Spinal cord (tissue), 10 donors: ENCODE data around the gene CRIP2. TPM values are rescaled to one million over a fixed set of nuclear protein-coding genes. Genes with fewer than 3 reads are reported as not detected.

Source experiments
- DNase-seq, 6 donors: peaks; one replicate each; pipeline versions ENCODE4 v3.0.0 to v3.0.0-alpha.2; 2013 to 2015; ENCODE audit warnings: low spot score in 6 of 6, low read depth in 4 of 6
- H3K27ac ChIP-seq: one replicate; pipeline ENCODE4 v1.5.1; 2013; ENCODE audit warnings: low read depth, low read length, control low read depth
- H3K27me3 ChIP-seq: one replicate; pipeline ENCODE4 v1.6.1; 2013; ENCODE audit warnings: low read length; ENCODE audit not compliant: control insufficient read depth, insufficient read depth
- H3K36me3 ChIP-seq: one replicate; pipeline ENCODE4 v1.6.1; 2013; ENCODE audit warnings: low read length; ENCODE audit not compliant: control insufficient read depth, insufficient read depth
- H3K4me1 ChIP-seq: one replicate; pipeline ENCODE4 v1.6.1; 2013; ENCODE audit warnings: low read length; ENCODE audit not compliant: control insufficient read depth, insufficient read depth
- H3K4me3 ChIP-seq: one replicate; pipeline ENCODE4 v1.5.1; 2013; ENCODE audit warnings: low read depth, low read length, control low read depth
- H3K9me3 ChIP-seq: one replicate; pipeline ENCODE4 v1.6.1; 2013; ENCODE audit warnings: low read length; ENCODE audit not compliant: control insufficient read depth, insufficient read depth
- WGBS: methylation state at CpG from one replicate; pipeline ENCODE4 v1.1.5; 2013; ENCODE audit warnings: missing lambda C conversion rate; ENCODE audit not compliant: insufficient coverage; 5-methylcytosine and 5-hydroxymethylcytosine counted together
- polyA plus RNA-seq, 2 donors: library from polyadenylated mRNA; unstranded; fragments of 120-200 nt; gene quantifications; one replicate each; pipeline ENCODE4 v1.2.1, GENCODE V29; 2013; ENCODE audit not compliant: insufficient read length in 2 of 2
- total RNA-seq, 2 donors: library from RNA; depleted of rRNA in 1 of 2; stranded (reverse); fragments of 120-200 nt in 1 of 2; fragments of >200 nt in 1 of 2; gene quantifications; one replicate each; pipeline versions ENCODE4 v1.2.3 to v1.2.4, GENCODE V29; 2013 to 2014
- donor health status: healthy.

CRIP2 gene
- total and polyA plus RNA-seq, 4 donors: 59.0 to 334 (median 209) TPM

DNA sequence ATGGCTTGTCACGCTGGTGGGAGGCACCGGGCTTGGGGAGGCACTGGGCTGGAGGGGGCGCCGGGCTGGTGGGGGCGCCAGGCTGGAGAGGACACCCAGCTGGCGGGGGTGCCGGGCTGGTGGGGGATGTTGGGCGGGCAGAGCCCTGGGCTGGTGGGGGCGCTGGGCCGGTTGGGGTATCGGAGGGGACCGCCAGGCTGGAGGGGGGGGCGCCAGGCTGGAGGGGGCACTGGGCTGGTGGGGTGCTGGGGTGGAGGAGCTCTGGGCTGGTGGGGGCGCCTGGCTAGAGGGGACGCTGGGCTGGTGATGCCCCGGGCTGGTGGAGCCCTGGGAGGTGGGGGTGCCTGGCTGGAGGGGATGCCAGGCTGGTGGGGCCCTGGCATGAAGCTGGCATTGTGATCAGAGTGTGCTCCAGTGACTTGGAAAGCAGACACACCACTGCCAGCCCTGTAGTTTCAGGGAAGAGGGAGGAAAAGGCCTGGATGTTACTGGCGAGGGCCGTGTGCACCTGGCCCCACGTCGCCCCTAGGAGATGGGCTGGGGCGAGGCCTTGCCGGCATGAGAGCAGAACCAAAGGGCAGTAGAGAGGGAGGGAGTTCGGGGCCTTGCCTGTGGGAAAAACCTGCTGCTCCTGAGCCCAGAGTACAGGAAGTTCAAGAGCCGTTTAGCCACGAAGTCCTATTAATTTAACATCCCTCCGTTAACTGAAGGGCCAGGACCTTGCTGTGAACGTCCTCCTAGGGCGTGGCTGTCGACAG is 29.5 kb downstream of the CRIP2 start:
- H3K9me3 ChIP-seq: no peaks in the 10 kb centered on the region
- peaks cover 30% of the 10 kb centered on the region for H3K4me1 ChIP-seq
- H3K27me3 ChIP-seq: no peaks in the 10 kb centered on the region
- H3K4me3 ChIP-seq: no peak overlapping the region
- no peak overlapping the region for H3K27ac ChIP-seq
- no peak for DNase-seq
- 64% methylated on average over 14 of the region's 29 CpGs for WGBS
- H3K36me3 ChIP-seq: peaks cover 13% of the 10 kb centered on the region

DNA sequence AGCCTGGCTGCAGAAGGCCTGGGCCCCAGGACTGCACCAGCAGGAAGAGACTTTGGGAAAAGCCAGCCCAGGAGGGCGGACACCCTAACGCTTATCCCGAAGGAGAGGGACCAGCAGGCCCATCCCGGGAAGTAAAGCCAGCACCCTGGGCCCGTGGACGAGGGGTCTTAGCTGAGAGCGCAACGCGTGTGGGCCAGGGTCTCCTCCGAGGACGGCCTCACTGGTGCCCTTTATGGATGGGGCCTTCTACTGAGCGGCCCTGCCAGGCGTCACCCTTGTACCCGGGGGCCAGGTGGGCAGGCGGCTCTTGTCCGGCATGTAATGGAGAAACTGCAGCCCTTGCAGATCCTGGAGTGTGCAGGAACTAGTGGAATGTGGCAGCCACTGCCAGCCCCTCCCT is 30.5 kb downstream of the CRIP2 start:
- H3K27me3 ChIP-seq: no peaks in the 10 kb centered on the region
- DNase-seq: no peak
- H3K36me3 ChIP-seq: peaks cover 3% of the 10 kb centered on the region
- H3K4me3 ChIP-seq: no peak overlapping the region
- 86% methylated on average over 16 of the region's 16 CpGs for WGBS
- H3K27ac ChIP-seq: no peak overlapping the region
- no peaks in the 10 kb centered on the region for H3K9me3 ChIP-seq
- H3K4me1 ChIP-seq: peaks cover 20% of the 10 kb centered on the region

- DNase-seq: no peak
- Histone ChIP-seq H3K9me3 (no peaks in the 10 kb centered on the region), H3K27me3 (no peaks in the 10 kb centered on the region), H3K4me3 (no peak overlapping the region), H3K36me3 (no peaks in the 10 kb centered on the region), H3K27ac (no peak overlapping the region), H3K4me1 (peaks cover 12% of the 10 kb centered on the region)
- 86% methylated on average over 16 of the region's 17 CpGs for WGBS
Observed at GRCh38 chr14:105507247-105507646, 32.6 kb downstream of the CRIP2 start.

DNA sequence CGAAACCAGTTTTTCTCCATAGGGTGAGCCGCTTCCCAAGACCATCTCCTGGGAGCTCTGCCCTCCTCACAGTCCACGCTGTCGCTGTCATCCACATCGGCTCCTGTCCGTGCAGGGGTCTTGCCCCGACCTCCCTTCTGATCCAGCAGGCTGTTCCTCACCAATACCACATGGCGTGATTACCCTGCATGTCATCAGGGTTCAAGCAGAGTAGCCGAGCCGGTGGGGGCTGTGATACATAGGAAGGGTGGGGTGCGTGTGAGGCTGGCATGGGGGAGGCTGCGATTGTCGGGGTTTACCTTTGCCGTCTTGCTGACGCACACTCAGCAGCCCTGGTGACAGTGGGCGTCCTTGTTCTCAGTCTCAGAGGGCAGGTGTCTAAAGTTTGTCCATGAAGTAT is 33.4 kb downstream of the CRIP2 start:
- H3K27ac ChIP-seq: no peak overlapping the region
- peaks cover 12% of the 10 kb centered on the region for H3K4me1 ChIP-seq
- H3K4me3 ChIP-seq: no peak overlapping the region
- 94% methylated on average over 16 of the region's 16 CpGs for WGBS
- no peaks in the 10 kb centered on the region for H3K9me3 ChIP-seq
- H3K27me3 ChIP-seq: no peaks in the 10 kb centered on the region
- no peaks in the 10 kb centered on the region for H3K36me3 ChIP-seq
- no peak for DNase-seq

- Histone ChIP-seq H3K4me1 (peaks cover 12% of the 10 kb centered on the region), H3K4me3 (no peak overlapping the region), H3K9me3 (no peaks in the 10 kb centered on the region), H3K36me3 (no peaks in the 10 kb centered on the region), H3K27ac (no peak overlapping the region), H3K27me3 (no peaks in the 10 kb centered on the region)
- WGBS: 94% methylated on average over 11 of the region's 12 CpGs
- no peak for DNase-seq
Observed at GRCh38 chr14:105508601-105509000, 34.0 kb downstream of the CRIP2 start.

GRCh38 chr14:105517096-105517495 is 42.5 kb downstream of the CRIP2 start:
- H3K9me3 ChIP-seq: no peaks in the 10 kb centered on the region
- WGBS: 78% methylated on average over 5 of the region's 5 CpGs
- no peaks in the 10 kb centered on the region for H3K27me3 ChIP-seq
- H3K27ac ChIP-seq: no peak overlapping the region
- H3K4me1 ChIP-seq: no peaks in the 10 kb centered on the region
- DNase-seq: no peak
- no peaks in the 10 kb centered on the region for H3K36me3 ChIP-seq
- H3K4me3 ChIP-seq: no peak overlapping the region

DNA sequence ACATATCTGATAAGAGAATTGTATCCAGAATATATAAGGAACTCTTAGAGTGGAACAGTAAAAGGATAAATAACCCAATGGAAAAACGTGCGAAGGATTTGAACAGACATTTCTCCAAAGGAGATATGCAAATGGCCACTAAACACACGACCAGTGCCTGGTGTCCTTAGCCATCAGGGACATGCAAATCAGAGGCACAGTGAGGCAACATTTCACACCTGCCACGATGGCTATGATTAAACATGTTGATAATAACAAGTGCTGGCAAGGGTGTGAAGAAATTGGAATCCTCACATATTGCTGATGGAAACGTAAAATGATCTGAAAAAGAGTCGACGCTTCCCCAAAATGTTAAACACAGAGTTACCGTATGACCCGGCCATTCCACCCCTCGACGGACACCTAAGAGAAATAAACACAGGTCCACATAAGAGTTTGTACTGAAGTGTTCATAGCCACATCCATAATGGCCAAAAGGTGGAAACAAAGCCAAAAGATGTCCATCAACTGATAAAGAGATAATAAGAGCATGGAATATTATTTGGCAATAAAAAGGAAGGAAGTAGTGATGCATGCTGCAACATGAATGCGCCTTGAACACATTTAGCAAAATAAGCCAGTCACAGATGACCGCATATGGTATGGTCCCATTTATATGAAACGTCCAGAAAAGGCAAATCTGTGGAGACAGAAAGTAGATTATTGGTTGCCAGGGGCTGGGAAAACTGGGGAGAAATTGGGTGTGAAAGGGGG is 45.5 kb downstream of the CRIP2 start:
- no peak overlapping the region for H3K27ac ChIP-seq
- no peaks in the 10 kb centered on the region for H3K36me3 ChIP-seq
- no peak for DNase-seq
- 79% methylated on average over 5 of the region's 14 CpGs for WGBS
- H3K27me3 ChIP-seq: no peaks in the 10 kb centered on the region
- H3K9me3 ChIP-seq: no peaks in the 10 kb centered on the region
- no peaks in the 10 kb centered on the region for H3K4me1 ChIP-seq
- H3K4me3 ChIP-seq: no peak overlapping the region

DNA sequence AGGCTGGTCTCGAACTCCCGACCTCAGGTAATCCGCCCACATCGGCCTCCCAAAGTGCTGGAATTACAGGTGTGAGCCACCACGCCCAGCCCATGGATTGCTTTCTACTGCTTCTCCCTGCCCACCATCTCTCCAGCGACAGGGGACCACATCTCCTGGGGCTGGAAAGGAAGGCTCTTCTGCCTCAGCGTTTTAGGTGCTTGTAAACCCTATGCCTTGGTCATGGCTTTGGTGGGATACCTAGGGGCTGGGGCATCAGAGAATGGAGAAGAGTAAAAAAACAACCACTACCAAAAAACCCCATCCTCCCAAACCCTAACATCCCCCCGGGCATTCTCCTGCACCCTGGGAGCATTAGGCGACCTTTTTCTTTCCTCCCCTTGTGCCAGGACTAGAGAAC is 50.7 kb downstream of the CRIP2 start:
- Histone ChIP-seq H3K4me1 (peaks cover 35% of the 10 kb centered on the region), H3K36me3 (peaks cover 15% of the 10 kb centered on the region), H3K27ac (no peak overlapping the region), H3K4me3 (no peak overlapping the region), H3K9me3 (no peaks in the 10 kb centered on the region), H3K27me3 (no peaks in the 10 kb centered on the region)
- no peak for DNase-seq
- WGBS: 82% methylated on average over 3 of the region's 9 CpGs

DNA sequence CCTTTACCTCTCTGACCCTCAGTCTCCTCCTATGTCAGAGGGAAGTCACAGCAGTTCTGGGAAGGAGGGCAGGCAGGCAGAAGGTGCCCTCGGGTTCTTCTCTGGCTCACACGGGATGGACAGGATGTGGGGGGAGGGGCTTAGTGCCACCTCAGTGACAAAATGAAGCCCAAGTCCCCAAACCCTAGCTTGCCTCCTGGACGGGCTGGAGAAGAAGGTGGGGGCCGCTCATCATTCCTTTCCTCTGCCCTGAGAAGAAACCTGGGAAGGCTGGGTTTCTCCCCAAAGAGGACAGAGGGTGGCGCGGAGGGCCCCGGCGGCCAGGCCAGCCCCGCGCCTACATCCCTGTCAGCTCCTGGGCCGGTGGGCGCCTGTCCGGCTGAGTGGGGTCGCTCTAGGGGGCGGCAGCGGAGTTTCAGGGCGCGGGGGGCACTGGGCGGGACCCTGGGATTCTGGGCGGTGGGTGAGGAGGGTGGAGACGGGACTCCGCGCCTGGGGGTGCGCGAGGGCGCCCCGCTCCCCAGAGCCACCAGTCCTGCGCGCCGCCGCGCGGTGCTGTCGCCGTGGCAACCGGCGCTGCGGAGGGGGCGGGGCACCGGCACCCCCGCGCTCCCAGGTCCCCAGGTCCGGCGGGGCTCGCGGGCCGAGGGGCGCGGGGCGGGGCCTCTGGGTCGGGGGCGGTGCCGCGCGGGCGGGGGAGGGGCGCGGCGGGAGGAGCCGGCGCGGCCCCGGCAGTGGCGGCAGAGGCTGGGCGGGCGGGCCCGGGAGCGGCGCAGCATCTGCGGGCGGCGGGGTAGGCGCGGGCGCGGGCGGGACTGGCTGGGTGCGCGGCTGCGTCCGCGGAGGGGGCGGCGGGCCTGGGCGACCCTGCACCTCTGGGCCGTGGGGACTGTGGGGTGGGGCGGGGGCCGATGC is 51.5 kb downstream of the CRIP2 start, which contains the start of gene TMEM121:
TMEM121 (plus strand) TSS at position 723 of the 915 bp plus-strand sequence. CDS start 2,252 bp downstream, outside the sequence.
- Histone ChIP-seq H3K9me3 (no peaks in the 10 kb centered on the region), H3K4me3 (peak within 1 kb of the TSS; percentile 62), H3K36me3 (peaks cover 23% of the 10 kb centered on the region), H3K27me3 (no peaks in the 10 kb centered on the region), H3K27ac (no peak within 1 kb of the TSS), H3K4me1 (peaks cover 37% of the 10 kb centered on the region)
- DNase-seq: peak in 3 of 6 donors; percentile 48 to 76 (median 72)
- under 1% methylated on average over 81 of the region's 88 CpGs for WGBS
